GM12872 (cell line): Measurements from ENCODE around the gene PPP1R7.

ENCODE experiments used
- TF ChIP-seq, protein P1 (sequence below): IDR thresholded peaks from 3 replicates; pipeline ENCODE4 v1.5.1; 2011; ENCODE audit warnings: low read depth, mild to moderate bottlenecking, low read length, moderate library complexity; ENCODE audit not compliant: insufficient read depth

PPP1R7 gene

DNA sequence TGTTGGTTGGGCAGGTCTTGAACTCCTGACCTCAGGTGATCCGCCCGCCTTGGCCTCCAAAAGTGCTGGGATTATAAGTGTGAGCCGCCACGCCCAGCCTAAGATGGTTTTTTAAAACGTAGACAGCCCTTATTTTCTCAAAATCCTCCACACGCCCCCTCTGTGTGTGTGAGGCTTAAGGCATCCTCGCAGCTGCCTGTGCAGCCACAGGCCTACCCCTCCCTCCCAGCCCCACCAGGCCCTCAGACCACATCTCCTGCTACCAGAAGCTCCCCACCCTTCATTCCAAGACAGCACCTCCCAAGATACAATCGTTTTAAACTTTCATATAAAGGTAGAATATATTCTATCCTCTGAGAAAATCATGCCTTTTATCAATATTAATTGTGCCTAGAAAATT is 43.0 kb downstream of the PPP1R7 start:
- TF ChIP-seq, protein P1, sequence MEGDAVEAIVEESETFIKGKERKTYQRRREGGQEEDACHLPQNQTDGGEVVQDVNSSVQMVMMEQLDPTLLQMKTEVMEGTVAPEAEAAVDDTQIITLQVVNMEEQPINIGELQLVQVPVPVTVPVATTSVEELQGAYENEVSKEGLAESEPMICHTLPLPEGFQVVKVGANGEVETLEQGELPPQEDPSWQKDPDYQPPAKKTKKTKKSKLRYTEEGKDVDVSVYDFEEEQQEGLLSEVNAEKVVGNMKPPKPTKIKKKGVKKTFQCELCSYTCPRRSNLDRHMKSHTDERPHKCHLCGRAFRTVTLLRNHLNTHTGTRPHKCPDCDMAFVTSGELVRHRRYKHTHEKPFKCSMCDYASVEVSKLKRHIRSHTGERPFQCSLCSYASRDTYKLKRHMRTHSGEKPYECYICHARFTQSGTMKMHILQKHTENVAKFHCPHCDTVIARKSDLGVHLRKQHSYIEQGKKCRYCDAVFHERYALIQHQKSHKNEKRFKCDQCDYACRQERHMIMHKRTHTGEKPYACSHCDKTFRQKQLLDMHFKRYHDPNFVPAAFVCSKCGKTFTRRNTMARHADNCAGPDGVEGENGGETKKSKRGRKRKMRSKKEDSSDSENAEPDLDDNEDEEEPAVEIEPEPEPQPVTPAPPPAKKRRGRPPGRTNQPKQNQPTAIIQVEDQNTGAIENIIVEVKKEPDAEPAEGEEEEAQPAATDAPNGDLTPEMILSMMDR: no peak

- TF ChIP-seq, protein P1: no peak
Measured at GRCh38 chr2:241194811-241195210, 44.5 kb downstream of the PPP1R7 start.

DNA sequence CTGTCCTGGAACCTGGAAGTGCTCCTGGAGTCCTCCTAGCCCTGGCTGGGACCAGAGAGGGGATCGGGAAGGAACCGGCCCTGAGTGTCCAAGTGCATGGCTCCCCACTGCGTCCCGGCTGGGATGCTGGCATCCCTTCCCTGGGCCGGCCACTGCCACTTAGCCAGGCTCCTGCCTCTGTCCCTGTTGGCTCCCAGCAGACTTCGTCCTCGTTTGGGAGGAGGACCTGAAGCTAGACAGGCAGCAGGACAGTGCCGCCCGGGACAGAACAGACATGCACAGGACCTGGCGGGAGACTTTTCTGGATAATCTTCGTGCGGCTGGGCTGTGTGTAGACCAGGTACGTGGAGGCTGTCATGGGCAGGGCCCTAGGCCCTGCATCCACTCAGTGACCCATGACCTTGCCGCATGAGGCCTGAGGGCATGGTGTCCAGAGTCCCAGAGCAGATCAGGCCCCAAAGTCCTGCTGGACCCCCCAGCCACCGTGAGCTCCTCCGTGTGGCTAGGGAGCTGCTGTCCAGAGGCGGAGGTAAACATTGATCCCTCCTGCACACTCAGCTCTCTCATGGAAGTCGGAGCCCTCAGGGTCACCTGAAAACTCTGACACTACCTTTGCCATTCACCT is 45.4 kb downstream of the PPP1R7 start:
- TF ChIP-seq, protein P1: no peak

DNA sequence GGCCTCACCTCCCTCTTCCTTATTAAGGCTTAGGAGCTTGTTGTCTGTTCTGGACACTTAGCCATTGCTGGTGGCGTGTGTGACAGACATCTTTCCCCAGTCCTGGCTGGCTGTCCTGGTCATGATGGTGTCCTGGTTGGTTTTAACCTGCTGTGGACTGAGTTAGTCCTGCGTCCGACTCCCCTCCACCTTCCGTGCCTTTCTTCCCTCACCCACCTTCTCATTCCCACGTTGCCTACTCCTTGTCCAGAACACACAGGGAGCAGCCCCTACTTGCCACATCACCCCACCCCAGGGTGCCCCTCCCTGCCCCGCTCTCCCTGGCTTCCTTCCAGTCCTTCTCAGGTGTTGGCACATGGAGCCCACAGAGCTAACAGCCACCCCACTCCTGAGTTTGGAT is 47.7 kb downstream of the PPP1R7 start:
- TF ChIP-seq, protein P1: no peak

DNA sequence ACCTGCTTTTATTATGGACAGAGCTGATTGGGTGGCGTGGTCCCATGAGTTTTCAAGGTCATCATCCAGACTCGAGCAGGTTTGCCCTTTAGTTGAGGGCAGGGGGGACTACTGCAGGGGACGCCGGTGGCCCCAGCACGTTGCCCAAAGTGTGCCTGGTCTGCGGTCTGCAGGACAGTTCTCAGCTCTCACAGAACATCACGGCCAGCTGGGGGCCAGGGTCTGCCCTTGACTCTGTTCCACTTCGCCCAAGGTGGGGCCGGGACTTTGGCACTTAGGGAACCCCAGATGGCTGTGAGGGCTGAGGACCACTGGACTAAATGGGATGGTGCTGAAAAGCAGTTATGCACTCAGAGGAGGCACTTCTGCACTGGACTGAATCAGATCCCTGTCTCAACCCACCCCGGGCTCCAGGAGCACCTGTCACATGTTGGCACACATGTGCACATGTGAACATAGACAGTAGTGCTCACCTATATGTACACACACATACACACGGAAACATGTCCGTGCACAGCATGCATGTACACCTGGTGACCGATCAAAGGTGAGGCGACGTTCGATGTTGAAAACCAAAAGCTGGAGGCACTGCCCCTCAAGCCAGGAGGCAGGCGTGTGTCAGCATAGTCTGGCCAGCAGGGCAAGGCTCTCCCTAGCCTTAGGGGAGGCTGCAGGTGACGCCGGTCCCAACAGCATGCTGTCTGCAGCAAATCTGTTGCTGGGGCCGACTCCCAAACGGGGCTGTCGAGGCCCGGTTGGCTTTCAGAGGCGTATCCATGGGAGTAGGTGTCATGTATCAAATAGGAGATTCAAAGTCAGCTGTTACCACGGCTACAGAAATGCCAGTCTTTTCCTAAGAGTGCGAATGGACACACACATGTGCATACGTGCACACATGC is 48.4 kb downstream of the PPP1R7 start:
- TF ChIP-seq, protein P1: no peak

DNA sequence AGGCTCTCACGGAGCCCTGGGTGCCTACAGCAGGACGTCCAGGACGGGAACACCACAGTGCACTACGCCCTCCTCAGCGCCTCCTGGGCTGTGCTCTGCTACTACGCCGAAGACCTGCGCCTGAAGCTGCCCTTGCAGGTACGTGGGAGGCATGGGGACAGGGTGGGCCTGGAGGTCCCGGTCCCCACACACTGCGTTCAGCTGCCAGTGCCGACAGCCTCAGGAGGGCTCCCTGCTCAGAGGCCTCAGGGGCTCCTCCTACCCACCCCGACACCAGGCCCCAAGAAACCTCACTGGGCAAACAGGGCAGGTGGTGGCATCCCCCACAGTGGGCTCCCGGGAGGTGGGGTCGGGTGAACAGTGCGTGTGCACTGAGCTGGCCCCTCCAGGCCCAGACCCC is 49.0 kb downstream of the PPP1R7 start:
- TF ChIP-seq, protein P1: no peak

DNA sequence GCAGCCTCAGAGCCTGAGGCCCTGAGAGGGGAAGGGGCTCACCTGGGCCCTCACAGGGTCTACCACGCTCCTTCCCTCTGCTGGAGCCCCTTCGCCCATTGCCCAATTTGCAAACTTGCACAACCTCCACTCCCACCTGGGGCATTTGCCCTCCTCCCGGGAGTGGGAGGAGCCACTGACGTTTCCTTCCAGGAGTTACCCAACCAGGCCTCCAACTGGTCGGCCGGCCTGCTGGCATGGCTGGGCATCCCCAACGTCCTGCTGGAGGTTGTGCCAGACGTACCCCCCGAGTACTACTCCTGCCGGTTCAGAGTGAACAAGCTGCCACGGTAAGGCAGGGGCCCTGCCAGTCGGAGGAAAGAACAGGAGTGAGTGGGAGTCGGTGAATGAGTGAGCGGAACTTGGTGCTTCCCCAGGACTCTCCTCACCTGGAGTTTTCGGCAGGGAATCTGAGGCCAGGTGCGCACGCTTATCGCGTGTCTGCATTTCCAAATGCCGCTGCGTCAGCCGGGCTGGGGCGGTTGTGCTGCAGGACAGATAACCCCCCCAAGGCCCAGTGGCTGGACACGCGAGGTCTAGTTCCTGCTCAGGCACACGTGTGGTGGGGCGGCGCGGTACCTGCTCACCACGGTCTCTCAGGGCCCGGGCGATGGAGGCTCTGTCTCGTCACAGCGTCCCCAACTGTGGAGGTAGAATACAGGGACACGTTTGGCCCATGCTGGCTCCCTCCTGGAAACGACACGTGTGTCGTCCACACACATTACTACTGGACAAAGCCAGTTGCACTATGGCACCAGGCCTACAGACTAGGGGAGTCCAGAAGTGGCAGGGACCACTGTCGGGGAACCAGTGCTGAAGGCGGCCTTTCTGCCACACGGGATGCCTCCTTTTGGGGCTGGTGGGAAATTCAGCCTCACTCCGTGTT is 49.9 kb downstream of the PPP1R7 start:
- TF ChIP-seq, protein P1: no peak
